ENCODE measurements around the gene F5. TPM values are rescaled to one million over a fixed set of nuclear protein-coding genes. Genes with fewer than 3 reads are reported as not detected.

F5 gene
- total and polyA plus RNA-seq, 10 of the 15 experiments (the other 5 are each of a cell fraction or from before 2014, with no cell fraction given), result under 0.01 to 3.8 (median 0.40) TPM

- Histone ChIP-seq H3K4me3 (no peak overlapping the region), H3K9ac (ENCODE audit: control insufficient read depth, insufficient read depth, low read length) (no peak overlapping the region), H3K27me3 (replicated peaks in 1 of 2; ENCODE audit: control insufficient read depth in 2 of 2, insufficient read depth in 2 of 2, low read length in 1 of 2) (no peaks in the 10 kb centered on the region), H3K36me3 (ENCODE audit: control insufficient read depth in 2 of 2, insufficient read depth in 2 of 2, low read length in 1 of 2) (peaks cover 1% of the 10 kb centered on the region in 2 experiments; a peak in 1 of 4 replicates), H3K9me3 (replicated peaks; ENCODE audit: control insufficient read depth, insufficient read depth, low read length) (no peaks in the 10 kb centered on the region), H3K4me2 (ENCODE audit: control insufficient read depth, insufficient read depth) (no peak overlapping the region), H3K27ac (ENCODE audit: control insufficient read depth, insufficient read depth) (no peak overlapping the region), H3K79me2 (ENCODE audit: control insufficient read depth, insufficient read depth, low read length) (no peaks in the 10 kb centered on the region), H2AFZ (ENCODE audit: control insufficient read depth, low read depth, low read length) (no peak overlapping the region), H4K20me1 (ENCODE audit: control insufficient read depth, insufficient read depth) (no peaks in the 10 kb centered on the region), H3K4me1 (ENCODE audit: control insufficient read depth, insufficient read depth, low read length) (no peaks in the 10 kb centered on the region)
- ChIA-PET SMC1A (ENCODE audit: uncharacterized antibody, unreplicated experiment) (interaction anchor here (1.0 to 1.8 kb wide), 4 partner anchors 10 to 1029 kb away, joined by 3 to 6 read pairs (median 3); no protein-coding TSS in a partner anchor), RAD21 (ENCODE audit: unreplicated experiment) (interaction anchor here (1.0 kb wide), 1 partner anchor 74 kb away, joined by 3 read pairs; no protein-coding TSS in a partner anchor), POLR2A (no interaction called here), CTCF (interaction anchor here (0.6 to 1.1 kb wide), 2 partner anchors 10 to 338 kb away, joined by 3 to 4 read pairs; no protein-coding TSS in a partner anchor)
- DNase-seq (ENCODE audit: low read depth, low spot score) (no peak), ATAC-seq (no peak), FAIRE-seq (no peak)
- 97% methylated on average over 3 of the region's 3 CpGs for WGBS (ENCODE audit: insufficient coverage, insufficient replicate concordance, low lambda C conversion rate, missing lambda C conversion rate)
- BruUV-seq (replicated peaks), result no TSS peak
- intact Hi-C loops (cut with micrococcal nuclease; ENCODE audit: unreplicated experiment), result no loop called here
- in situ Hi-C loops (cut with MboI), result loop anchor here (5.0 kb wide), 1 partner anchor 75 kb away; no protein-coding TSS in a partner anchor
- no peak for TF ChIP-seq SMAD5 (IDR thresholded peaks at IDR 0.05; ENCODE audit: low read depth)
- TF ChIP-seq ZNF622 (IDR thresholded peaks at IDR 0.05), result no peak
- TF ChIP-seq BHLHE40 (IDR thresholded peaks at IDR 0.05; ENCODE audit: borderline replicate concordance in 1 of 2, low read depth in 2 of 2, low read length in 1 of 2), result no peak
- TF ChIP-seq ASH2L (IDR thresholded peaks at IDR 0.05; ENCODE audit: borderline replicate concordance, low read depth), result no peak
- no peak for TF ChIP-seq EED (IDR thresholded peaks at IDR 0.05; ENCODE audit: low read depth)
- TF ChIP-seq HCFC1 (IDR thresholded peaks at IDR 0.05; ENCODE audit: low read length), result no peak
- no peak for TF ChIP-seq TARDBP (IDR thresholded peaks at IDR 0.05; ENCODE audit: borderline replicate concordance)
- no peak for TF ChIP-seq HSF1 (IDR thresholded peaks at IDR 0.05; ENCODE audit: low read depth, low read length)
- TF ChIP-seq CEBPZ (IDR thresholded peaks at IDR 0.05; ENCODE audit: low read depth, low read length), result no peak
- no peak for TF ChIP-seq BCL11A (IDR thresholded peaks at IDR 0.05; ENCODE audit: low read depth, low read length)
- no peak for TF ChIP-seq PKNOX1 (IDR thresholded peaks at IDR 0.05)
- no peak for TF ChIP-seq RAD21 (IDR thresholded peaks at IDR 0.05; ENCODE audit: insufficient read depth, low read depth, low read length)
- TF ChIP-seq SP1 (IDR thresholded peaks at IDR 0.05; ENCODE audit: low read depth, low read length), result no peak
- no peak for TF ChIP-seq NFXL1 (IDR thresholded peaks at IDR 0.05; ENCODE audit: borderline replicate concordance)
- TF ChIP-seq CHD1 (IDR thresholded peaks at IDR 0.05; ENCODE audit: low read depth, low read length), result no peak
- no peak for TF ChIP-seq USF2 (IDR thresholded peaks at IDR 0.05; ENCODE audit: borderline replicate concordance, low read depth, low read length)
- no peak for TF ChIP-seq MLLT1 (IDR thresholded peaks at IDR 0.05)
- TF ChIP-seq RFX5 (IDR thresholded peaks at IDR 0.05; ENCODE audit: low read depth, low read length), result no peak
These were observed 113.5 kb downstream of the F5 start for GRCh38 chr1:169472738-169473137.

All from GM12878 (cell line).